RWPE1 (cell line): ENCODE results near the gene RDH5.
A peak's percentile ranks its signal among the peaks of the same experiment; 100 is the strongest.

Experiments
- CTCF ChIA-PET: fragments of 350-600 bp; sonication (Branson Sonifier 250); formaldehyde crosslinking; extraction: SDS; loops from one replicate; lab custom pipeline; 2021; lab: Yijun Ruan, JAX
- POLR2A ChIA-PET: fragments of 400-600 bp; formaldehyde crosslinking; extraction: SDS; loops from one replicate; lab custom pipeline; 2020; ENCODE audit warnings: antibody characterized with exemption; ENCODE audit not compliant: low non-redundant PET; lab: Yijun Ruan, JAX
- DNase-seq: peaks from one replicate; pipeline ENCODE4 v3.0.0; 2012; ENCODE audit warnings: low spot score
- H3K27ac ChIP-seq: fragments of 450-650 bp; 2 replicates; pipeline ENCODE4 v1.5.1; 2017
- CTCF ChIP-seq: fragments of 450-650 bp; conservative IDR thresholded peaks from 2 replicates; pipeline ENCODE4 v1.5.1; 2017; ENCODE audit warnings: low read depth, mild to moderate bottlenecking

Gene RDH5

GRCh38 chr12:55720071-55720564 lies at the start of gene RDH5:
TSS of gene RDH5 (plus strand) at chr12:55720393. CDS start at chr12:55721185, 792 bp downstream.
- ChIA-PET CTCF (interaction anchor here (0.5 to 1.7 kb wide), 6 partner anchors 9 to 75 kb away, joined by 3 to 5 read pairs (median 4); a partner anchor contains a TSS), POLR2A (interaction anchor here (0.6 kb wide), 1 partner anchor 177 kb away, joined by 7 read pairs; no protein-coding TSS in a partner anchor)
- peak within 1 kb of the TSS; percentile 99 for H3K27ac ChIP-seq
- DNase-seq: no peak
- no peak for TF ChIP-seq CTCF

- TF ChIP-seq CTCF: no peak
- no peak for DNase-seq
- H3K27ac ChIP-seq: no peak overlapping the region
- CTCF ChIA-PET: no interaction called here
- POLR2A ChIA-PET: no interaction called here
These were observed 48.4 kb upstream of the RDH5 start for GRCh38 chr12:55671746-55672145.

GRCh38 chr12:55673638-55674037 lies 46.6 kb upstream of the RDH5 start:
- POLR2A ChIA-PET: no interaction called here
- H3K27ac ChIP-seq: no peak overlapping the region
- CTCF ChIA-PET: no interaction called here
- no peak for DNase-seq
- no peak for TF ChIP-seq CTCF

- DNase-seq: no peak
- CTCF ChIA-PET: no interaction called here
- POLR2A ChIA-PET: no interaction called here
- H3K27ac ChIP-seq: no peak overlapping the region
- no peak for TF ChIP-seq CTCF
These were observed 44.5 kb upstream of the RDH5 start for GRCh38 chr12:55675666-55676065.

GRCh38 chr12:55676707-55677106 lies 43.5 kb upstream of the RDH5 start:
- ChIA-PET POLR2A (no interaction called here), CTCF (interaction anchor here (0.6 to 0.7 kb wide), 2 partner anchors 23 to 29 kb away, joined by 3 to 5 read pairs; no protein-coding TSS in a partner anchor)
- no peak overlapping the region for H3K27ac ChIP-seq
- no peak for TF ChIP-seq CTCF
- DNase-seq: no peak

- TF ChIP-seq CTCF: no peak
- DNase-seq: no peak
- CTCF ChIA-PET: no interaction called here
- no peak overlapping the region for H3K27ac ChIP-seq
- POLR2A ChIA-PET: no interaction called here
These were observed 40.5 kb upstream of the RDH5 start for GRCh38 chr12:55679691-55680090.
